PFSK-1 (cell line): ENCODE measurements around the gene NFIB.

Experiments used
- FOXP2 ChIP-seq: optimal IDR thresholded peaks from 2 replicates; pipeline ENCODE3; 2011; ENCODE audit warnings: borderline replicate concordance, control low read depth, inconsistent platforms; ENCODE audit not compliant: insufficient read depth; ENCODE audit errors: extremely low read length, extremely low read depth
- POLR2AphosphoS5 ChIP-seq: IDR thresholded peaks from 2 replicates; pipeline ENCODE4 v1.6.1; 2012; ENCODE audit warnings: low read depth, mild to moderate bottlenecking, control low read depth, low read length, moderate library complexity
- REST ChIP-seq, 2 experiments: IDR thresholded peaks; 2 replicates each; pipeline versions ENCODE4 v1.6.1 to v1.8.0; 2011 to 2012; ENCODE audit warnings: low read depth in 2 of 2, low read length in 2 of 2, control low read depth in 1 of 2, inconsistent platforms in 1 of 2, mild to moderate bottlenecking in 1 of 2, moderate library complexity in 1 of 2; ENCODE audit not compliant: insufficient read depth in 1 of 2
- SIN3A ChIP-seq: IDR thresholded peaks from 2 replicates; pipeline ENCODE4 v1.6.1; 2012; ENCODE audit warnings: mild to moderate bottlenecking, low read length, moderate library complexity, borderline replicate concordance; ENCODE audit not compliant: insufficient read depth
- TAF1 ChIP-seq: IDR thresholded peaks from 2 replicates; pipeline ENCODE4 v1.6.1; 2012; ENCODE audit warnings: low read length, control low read depth, borderline replicate concordance; ENCODE audit not compliant: insufficient read depth

GRCh38 chr9:14292181-14292739 is 21.7 kb downstream of the NFIB start:
- no peak for TF ChIP-seq POLR2AphosphoS5
- TF ChIP-seq TAF1 = no peak
- TF ChIP-seq SIN3A = no peak
- TF ChIP-seq REST (IDR thresholded peaks at IDR 0.05; ENCODE audit: insufficient read depth in 1 of 2, low read depth in 2 of 2, low read length in 2 of 2) = no peak
- TF ChIP-seq FOXP2 = no peak
